Trophoblast cell (in vitro differentiated cells and primary cell): ENCODE data around the gene TNRC6B.

Experiments
- DNase-seq, 2 donors: peaks; one replicate each; pipeline ENCODE4 v3.0.0-alpha.2; 2016
- H2AFZ ChIP-seq: 2 replicates; pipeline ENCODE4 v1.6.1; 2013; ENCODE audit warnings: low read length, moderate library complexity, mild to moderate bottlenecking; ENCODE audit not compliant: insufficient read depth, poor library complexity
- H2AK5ac ChIP-seq: 2 replicates; pipeline ENCODE4 v1.6.1; 2013; ENCODE audit warnings: mild to moderate bottlenecking, low read length
- H2BK120ac ChIP-seq: 2 replicates; pipeline ENCODE4 v1.6.1; 2013; ENCODE audit warnings: low read length, mild to moderate bottlenecking, moderate library complexity; ENCODE audit not compliant: insufficient read depth, poor library complexity
- H2BK12ac ChIP-seq: 2 replicates; pipeline ENCODE4 v1.6.1; 2013; ENCODE audit warnings: mild to moderate bottlenecking, low read length, moderate library complexity
- H2BK5ac ChIP-seq: 2 replicates; pipeline ENCODE4 v1.6.1; 2013; ENCODE audit warnings: low read length, low read depth, moderate library complexity, mild to moderate bottlenecking; ENCODE audit not compliant: poor library complexity
- H3K14ac ChIP-seq: 2 replicates; pipeline ENCODE4 v1.6.1; 2013; ENCODE audit warnings: mild to moderate bottlenecking, low read length
- H3K18ac ChIP-seq: 2 replicates; pipeline ENCODE4 v1.6.1; 2013; ENCODE audit warnings: mild to moderate bottlenecking, low read length
- H3K23ac ChIP-seq: 2 replicates; pipeline ENCODE4 v1.6.1; 2013; ENCODE audit warnings: low read length
- H3K27ac ChIP-seq: 2 replicates; pipeline ENCODE4 v1.5.1; 2013; ENCODE audit warnings: low read depth, mild to moderate bottlenecking, inconsistent platforms, low read length, moderate library complexity
- H3K27me3 ChIP-seq: 2 replicates; pipeline ENCODE4 v1.6.1; 2013; ENCODE audit warnings: inconsistent platforms, mild to moderate bottlenecking, low read length, moderate library complexity; ENCODE audit not compliant: insufficient read depth
- H3K36me3 ChIP-seq, 2 experiments: 1 replicate in 1 of 2; 2 replicates in 1 of 2; pipeline ENCODE4 v1.6.1; 2013; ENCODE audit warnings: low read length in 2 of 2, mild to moderate bottlenecking in 2 of 2, moderate library complexity in 1 of 2; ENCODE audit not compliant: insufficient read depth in 2 of 2, control insufficient read depth in 1 of 2
- H3K4ac ChIP-seq: 2 replicates; pipeline ENCODE4 v1.6.1; 2013; ENCODE audit warnings: low read depth, mild to moderate bottlenecking, low read length, moderate library complexity
- H3K4me1 ChIP-seq, 2 experiments: 1 replicate in 1 of 2; 2 replicates in 1 of 2; pipeline ENCODE4 v1.6.1; 2013; ENCODE audit warnings: low read length in 2 of 2, mild to moderate bottlenecking in 2 of 2, moderate library complexity in 1 of 2; ENCODE audit not compliant: insufficient read depth in 2 of 2, control insufficient read depth in 1 of 2
- H3K4me2 ChIP-seq: 2 replicates; pipeline ENCODE4 v1.6.1; 2013; ENCODE audit warnings: inconsistent platforms, mild to moderate bottlenecking, low read length, moderate library complexity
- H3K4me3 ChIP-seq: 2 replicates; pipeline ENCODE4 v1.5.1; 2013; ENCODE audit warnings: mild to moderate bottlenecking, low read depth, low read length, inconsistent platforms
- H3K79me1 ChIP-seq: one replicate; pipeline ENCODE4 v1.6.1; 2013; ENCODE audit warnings: low read length
- H3K79me2 ChIP-seq: 2 replicates; pipeline ENCODE4 v1.6.1; 2013; ENCODE audit warnings: low read length, mild to moderate bottlenecking; ENCODE audit not compliant: control insufficient read depth, insufficient read depth, poor library complexity
- H3K9ac ChIP-seq: 2 replicates; pipeline ENCODE4 v1.6.1; 2013; ENCODE audit warnings: mild to moderate bottlenecking, low read length
- H3K9me3 ChIP-seq: 2 replicates; pipeline ENCODE4 v1.6.1; 2013; ENCODE audit warnings: low read depth, mild to moderate bottlenecking, control low read depth, inconsistent platforms, low read length; ENCODE audit not compliant: insufficient read depth
- H4K12ac ChIP-seq: 2 replicates; pipeline ENCODE4 v1.6.1; 2013; ENCODE audit warnings: low read depth, mild to moderate bottlenecking, low read length, moderate library complexity
- H4K8ac ChIP-seq: 2 replicates; pipeline ENCODE4 v1.6.1; 2013; ENCODE audit warnings: low read depth, mild to moderate bottlenecking, low read length, moderate library complexity
- H4K91ac ChIP-seq: one replicate; pipeline ENCODE4 v1.6.1; 2013; ENCODE audit warnings: low read depth, mild to moderate bottlenecking, low read length, moderate library complexity
- WGBS: extraction: QIAGEN DNeasy Blood & Tissue Kit; methylation state at CpG from one replicate; pipeline ENCODE4 v1.1.7; 2013; ENCODE audit warnings: missing lambda C conversion rate; ENCODE audit not compliant: insufficient read length, insufficient coverage; ENCODE audit errors: extremely low coverage; 5-methylcytosine and 5-hydroxymethylcytosine counted together

The TNRC6B gene

DNA sequence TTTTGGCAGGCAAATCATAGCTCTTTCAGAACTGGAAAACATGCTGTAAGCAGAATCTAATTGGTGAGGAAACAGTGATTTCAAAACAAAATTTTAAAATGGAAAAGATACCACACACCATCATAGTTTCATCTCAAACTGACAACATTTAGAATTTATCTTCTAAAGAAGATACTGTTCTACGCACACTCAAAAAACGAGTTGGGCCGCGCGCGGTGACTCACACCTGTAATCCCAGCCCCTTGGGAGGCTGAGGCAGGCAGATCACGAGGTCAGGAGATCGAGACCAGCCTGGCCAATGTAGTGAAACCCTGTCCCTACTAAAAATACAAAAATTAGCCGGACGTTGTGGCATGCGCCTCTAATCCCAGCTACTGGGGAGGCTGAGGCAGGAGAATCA is 124.4 kb downstream of the TNRC6B start:
- Histone ChIP-seq H3K36me3 (peaks cover 10 to 21% of the 10 kb centered on the region in 2 experiments), H2AFZ (no peak overlapping the region), H3K79me1 (no peaks in the 10 kb centered on the region), H3K9me3 (no peaks in the 10 kb centered on the region), H3K14ac (no peak overlapping the region), H3K4ac (no peak overlapping the region), H3K9ac (no peak overlapping the region), H3K27ac (no peak overlapping the region), H2AK5ac (no peak overlapping the region), H2BK12ac (no peak overlapping the region), H3K27me3 (no peaks in the 10 kb centered on the region), H3K23ac (no peak overlapping the region), H4K12ac (no peak overlapping the region), H3K18ac (no peak overlapping the region), H3K79me2 (no peaks in the 10 kb centered on the region), H4K91ac (no peak overlapping the region), H2BK120ac (no peak overlapping the region), H3K4me2 (no peak overlapping the region), H3K4me3 (no peak overlapping the region), H4K8ac (no peak overlapping the region), H3K4me1 (no peaks in the 10 kb centered on the region), H2BK5ac (no peak overlapping the region)
- no peak for DNase-seq
- WGBS = no CpG with 5 or more reads among the region's 11 CpGs

DNA sequence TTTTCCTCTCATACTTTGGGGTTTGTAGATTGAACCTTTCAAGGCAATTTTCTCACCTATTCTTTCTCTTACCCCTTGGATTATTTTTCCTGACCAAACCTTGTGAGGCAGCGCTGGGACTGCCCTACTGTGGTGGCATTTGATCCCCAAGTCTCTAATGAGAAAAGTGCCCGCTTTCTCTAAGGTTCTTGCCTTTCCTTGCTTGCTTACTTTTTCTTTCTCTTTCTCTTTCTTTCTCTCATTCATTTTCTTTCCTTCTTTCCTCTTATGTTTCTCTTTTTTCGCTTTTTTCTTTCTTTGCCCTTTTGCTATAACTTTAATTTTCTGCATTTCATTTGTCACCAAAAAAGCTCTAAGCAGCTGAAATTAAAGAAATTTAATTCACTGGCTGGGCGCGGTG is 127.9 kb downstream of the TNRC6B start:
- Histone ChIP-seq H2BK5ac (no peak overlapping the region), H3K18ac (no peak overlapping the region), H2BK120ac (no peak overlapping the region), H3K4me3 (no peak overlapping the region), H3K79me1 (no peaks in the 10 kb centered on the region), H3K79me2 (no peaks in the 10 kb centered on the region), H3K9ac (no peak overlapping the region), H4K8ac (no peak overlapping the region), H2AK5ac (no peak overlapping the region), H3K14ac (no peak overlapping the region), H3K4me1 (peaks cover 0 to 3% of the 10 kb centered on the region in 2 experiments), H4K12ac (no peak overlapping the region), H2BK12ac (no peak overlapping the region), H3K27ac (no peak overlapping the region), H3K23ac (no peak overlapping the region), H3K4me2 (no peak overlapping the region), H4K91ac (no peak overlapping the region), H3K9me3 (no peaks in the 10 kb centered on the region), H3K27me3 (no peaks in the 10 kb centered on the region), H2AFZ (no peak overlapping the region), H3K36me3 (peaks cover 16 to 23% of the 10 kb centered on the region in 2 experiments), H3K4ac (no peak overlapping the region)
- WGBS = 100% methylated on average over 1 of the region's 5 CpGs
- DNase-seq = no peak

DNA sequence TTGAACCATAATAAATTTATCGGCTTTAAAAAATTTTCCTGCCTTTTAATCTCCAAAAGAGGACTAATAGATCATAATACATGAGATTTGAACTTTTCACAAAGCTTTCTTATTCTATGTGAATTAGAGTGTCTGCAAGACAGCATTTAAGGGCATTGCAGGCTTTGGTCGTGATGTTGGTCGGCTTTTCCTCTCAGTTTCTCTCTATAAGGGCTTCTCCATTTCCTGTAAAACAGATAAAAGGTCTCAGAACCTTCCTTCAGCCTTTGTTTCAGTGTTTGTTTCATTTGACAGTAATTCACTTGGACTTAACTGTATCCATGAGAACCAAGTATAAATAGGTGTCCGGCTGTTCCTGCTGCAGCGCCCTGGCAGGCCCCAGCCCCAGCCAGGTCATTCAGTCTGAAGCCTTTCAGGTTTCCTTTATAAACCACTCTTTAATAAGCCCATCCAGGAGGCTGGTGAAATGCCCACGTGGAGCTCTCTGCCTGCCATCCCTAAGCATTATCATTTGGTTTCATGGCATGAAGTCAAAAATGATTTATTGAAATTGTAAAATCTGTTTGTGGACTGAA is 131.4 kb downstream of the TNRC6B start:
- Histone ChIP-seq H4K12ac (no peak overlapping the region), H3K79me1 (no peaks in the 10 kb centered on the region), H3K9me3 (no peaks in the 10 kb centered on the region), H3K27me3 (no peaks in the 10 kb centered on the region), H3K4me1 (peaks cover 0 to 3% of the 10 kb centered on the region in 2 experiments), H2BK5ac (no peak overlapping the region), H3K9ac (no peak overlapping the region), H4K91ac (no peak overlapping the region), H3K79me2 (no peaks in the 10 kb centered on the region), H3K4ac (no peak overlapping the region), H2BK12ac (no peak overlapping the region), H3K36me3 (peaks cover 12 to 22% of the 10 kb centered on the region in 2 experiments), H3K27ac (no peak overlapping the region), H3K14ac (no peak overlapping the region), H2AFZ (no peak overlapping the region), H2BK120ac (no peak overlapping the region), H3K23ac (no peak overlapping the region), H3K18ac (no peak overlapping the region), H3K4me3 (no peak overlapping the region), H4K8ac (no peak overlapping the region), H2AK5ac (no peak overlapping the region), H3K4me2 (no peak overlapping the region)
- no CpG with 5 or more reads among the region's 6 CpGs for WGBS
- no peak for DNase-seq

DNA sequence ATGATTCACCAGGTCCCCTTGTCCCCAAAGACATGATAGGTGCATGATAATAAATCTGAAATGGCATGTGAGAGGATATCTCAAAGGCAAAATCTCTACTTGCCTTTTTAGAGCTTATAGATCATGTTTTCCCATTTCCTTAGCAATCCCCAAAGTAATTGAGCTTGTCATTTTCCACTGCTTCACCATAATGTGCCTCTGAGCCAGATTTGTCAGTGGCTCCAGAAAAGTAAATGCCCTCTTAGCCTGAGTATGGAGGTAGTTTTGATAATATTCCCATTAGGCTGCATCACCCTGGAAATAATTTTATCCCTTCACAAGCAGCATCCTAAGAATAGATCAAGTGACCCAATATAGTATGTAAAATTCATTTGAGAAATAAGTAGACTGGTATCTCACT is 131.9 kb downstream of the TNRC6B start:
- Histone ChIP-seq H3K4me3 (no peak overlapping the region), H3K14ac (no peak overlapping the region), H3K18ac (no peak overlapping the region), H3K27me3 (no peaks in the 10 kb centered on the region), H2AK5ac (no peak overlapping the region), H3K4me1 (peaks cover 0 to 3% of the 10 kb centered on the region in 2 experiments), H2AFZ (no peak overlapping the region), H4K8ac (no peak overlapping the region), H3K79me1 (no peaks in the 10 kb centered on the region), H4K91ac (no peak overlapping the region), H2BK5ac (no peak overlapping the region), H2BK120ac (no peak overlapping the region), H3K9ac (no peak overlapping the region), H3K4me2 (no peak overlapping the region), H3K27ac (no peak overlapping the region), H2BK12ac (no peak overlapping the region), H3K9me3 (no peaks in the 10 kb centered on the region), H3K36me3 (peaks cover 12 to 25% of the 10 kb centered on the region in 2 experiments), H4K12ac (no peak overlapping the region), H3K79me2 (no peaks in the 10 kb centered on the region), H3K23ac (no peak overlapping the region), H3K4ac (no peak overlapping the region)
- DNase-seq = no peak
